T-helper 1 cell treated with Interleukin-12 subunit alpha and Interleukin-12 subunit beta and Interleukin-4 antibody, amounts not matched to agents 30 μg/mL and 1 μg/mL, for 36 hours (primary cell): Measurements from ENCODE around the gene PIWIL4.
"Not testable (repeated sequence)": the region's sequence is repeated elsewhere in the genome, so short reads cannot be mapped to it uniquely, and the experiment has no call there.

Source experiments
- H3K27ac Mint-ChIP-seq: one replicate; pipeline ENCODE4 v1.8.0; 2021; ENCODE audit warnings: mild to moderate bottlenecking, mixed read lengths
- H3K27me3 Mint-ChIP-seq: one replicate; pipeline ENCODE4 v1.8.0; 2021; ENCODE audit warnings: low read depth, mixed read lengths
- H3K36me3 Mint-ChIP-seq: one replicate; pipeline ENCODE4 v1.8.0; 2021; ENCODE audit warnings: low read depth, mixed read lengths
- H3K4me1 Mint-ChIP-seq: one replicate; pipeline ENCODE4 v1.8.0; 2021; ENCODE audit warnings: low read depth, mixed read lengths
- H3K4me3 Mint-ChIP-seq: one replicate; pipeline ENCODE4 v1.8.0; 2021; ENCODE audit warnings: mild to moderate bottlenecking, moderate library complexity, mixed read lengths
- H3K9me3 Mint-ChIP-seq: one replicate; pipeline ENCODE4 v1.8.0; 2021; ENCODE audit warnings: mixed read lengths

Gene PIWIL4

DNA sequence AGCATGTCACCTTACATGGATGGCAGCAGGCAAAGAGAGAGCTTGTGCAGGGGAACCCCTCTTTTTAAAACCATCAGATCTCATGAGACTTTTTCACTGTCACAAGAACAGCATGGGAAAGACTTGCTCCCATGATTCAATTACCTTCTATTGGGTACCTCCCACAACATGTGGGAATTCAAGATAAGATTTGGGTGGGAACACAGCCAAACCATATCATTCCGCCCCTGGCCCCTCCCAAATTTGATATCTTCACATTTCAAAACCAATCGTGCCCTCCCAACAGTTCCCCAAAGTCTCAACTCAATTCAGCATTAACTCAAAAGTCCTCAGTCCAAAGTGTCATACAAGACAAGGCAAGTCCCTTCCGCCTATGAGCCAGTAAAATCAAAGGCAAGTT, 58.3 kb downstream of the PIWIL4 start:
- not testable (repeated sequence) for H3K36me3 Mint-ChIP-seq, H3K27ac Mint-ChIP-seq, H3K4me3 Mint-ChIP-seq, H3K4me1 Mint-ChIP-seq, H3K27me3 Mint-ChIP-seq
- H3K9me3 Mint-ChIP-seq = peaks cover 13% of the 10 kb centered on the region

DNA sequence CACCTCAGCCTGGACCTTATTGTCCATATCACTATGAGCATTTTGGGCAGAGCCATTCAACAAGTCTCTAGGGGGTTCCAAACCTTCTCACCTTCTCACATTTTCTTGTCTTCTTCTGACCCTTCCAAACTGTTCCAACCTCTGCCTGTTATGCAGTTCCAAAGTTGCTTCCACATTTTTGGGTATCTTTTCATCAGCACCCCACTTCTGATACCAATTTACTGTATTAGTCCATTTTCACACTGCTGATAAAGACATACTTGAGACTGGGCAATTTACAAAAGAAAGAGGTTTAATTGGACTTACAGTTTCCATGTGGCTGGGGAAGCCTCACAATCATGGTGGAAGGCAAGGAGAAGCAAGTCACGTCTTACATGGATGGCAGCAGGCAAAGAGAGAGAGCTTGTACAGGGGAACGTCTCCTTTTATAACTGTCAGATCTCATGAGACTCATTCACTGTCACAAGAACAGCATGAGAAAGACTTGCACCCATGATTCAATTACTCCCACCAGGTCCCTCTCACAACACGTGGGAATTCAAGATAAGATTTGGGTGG, 59.9 kb downstream of the PIWIL4 start:
- H3K27ac Mint-ChIP-seq, H3K27me3 Mint-ChIP-seq, H3K4me3 Mint-ChIP-seq, H3K36me3 Mint-ChIP-seq, H3K4me1 Mint-ChIP-seq: not testable (repeated sequence)
- H3K9me3 Mint-ChIP-seq = peaks cover 13% of the 10 kb centered on the region

DNA sequence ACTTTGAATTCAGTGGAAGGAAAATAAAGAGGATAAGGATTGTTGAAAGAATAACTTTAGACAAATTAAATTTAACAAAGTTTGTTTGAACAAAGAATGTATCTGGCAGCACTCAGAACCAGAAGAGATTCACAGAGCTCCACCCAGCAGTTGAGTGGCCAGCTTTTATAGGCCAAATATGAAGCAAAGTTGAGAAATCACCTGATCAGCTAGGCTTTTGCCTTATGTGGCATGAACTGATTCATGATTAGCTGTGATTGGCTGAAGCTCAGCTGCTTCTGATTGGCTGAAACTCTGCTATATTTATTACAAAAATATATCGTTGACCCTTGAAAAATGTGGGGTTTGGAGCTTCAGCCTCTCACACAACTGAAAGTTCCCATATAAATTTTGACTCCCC, 62.6 kb downstream of the PIWIL4 start:
- Mint-ChIP-seq H3K36me3 (no peaks in the 10 kb centered on the region), H3K9me3 (peaks cover 13% of the 10 kb centered on the region), H3K4me1 (no peaks in the 10 kb centered on the region), H3K4me3 (no peak overlapping the region), H3K27ac (no peak overlapping the region), H3K27me3 (peaks cover 7% of the 10 kb centered on the region)

DNA sequence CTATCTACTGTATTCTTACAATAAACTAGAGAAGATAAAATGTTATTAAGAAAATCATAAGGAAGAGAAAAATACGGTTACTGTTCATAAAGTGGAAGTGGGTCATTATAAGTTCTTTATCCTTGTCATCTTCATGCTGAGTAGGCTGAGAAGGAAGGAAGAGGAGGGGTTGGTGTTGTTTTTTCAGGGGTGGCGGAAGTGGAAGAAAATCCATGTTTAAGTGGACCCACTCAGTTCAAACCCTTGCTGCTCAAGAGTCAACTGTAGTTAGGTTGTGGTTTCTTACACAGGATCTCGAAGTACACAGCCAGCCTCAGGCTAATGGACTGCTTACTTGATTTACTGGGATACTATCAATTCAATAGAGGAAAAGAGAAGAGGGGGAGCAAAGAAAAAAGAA, 63.1 kb downstream of the PIWIL4 start:
- Mint-ChIP-seq H3K4me1 (no peaks in the 10 kb centered on the region), H3K27me3 (peaks cover 7% of the 10 kb centered on the region), H3K27ac (no peak overlapping the region), H3K9me3 (peaks cover 13% of the 10 kb centered on the region), H3K4me3 (no peak overlapping the region), H3K36me3 (no peaks in the 10 kb centered on the region)

DNA sequence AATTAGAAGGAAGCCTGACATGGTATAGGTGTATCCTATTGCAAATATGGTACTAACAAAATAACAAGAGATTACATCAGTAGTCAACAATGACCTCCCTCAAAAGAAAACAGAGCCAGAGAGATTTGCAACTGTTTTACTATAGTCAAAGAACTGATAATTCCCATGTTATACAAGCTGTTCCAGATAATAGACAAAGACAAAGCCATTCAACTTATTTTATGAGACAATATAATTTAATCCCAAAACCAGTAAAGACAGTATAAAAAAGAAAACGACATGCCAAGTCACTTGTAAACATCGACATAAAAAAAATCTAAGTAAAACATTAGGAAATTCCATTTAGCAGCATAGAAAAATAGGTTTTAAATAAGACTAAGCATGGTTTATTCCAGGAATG, 65.2 kb downstream of the PIWIL4 start:
- Mint-ChIP-seq H3K27me3 (peaks cover 7% of the 10 kb centered on the region), H3K4me1 (no peaks in the 10 kb centered on the region), H3K36me3 (no peaks in the 10 kb centered on the region), H3K27ac (no peak overlapping the region), H3K9me3 (peaks cover 4% of the 10 kb centered on the region), H3K4me3 (no peak overlapping the region)

DNA sequence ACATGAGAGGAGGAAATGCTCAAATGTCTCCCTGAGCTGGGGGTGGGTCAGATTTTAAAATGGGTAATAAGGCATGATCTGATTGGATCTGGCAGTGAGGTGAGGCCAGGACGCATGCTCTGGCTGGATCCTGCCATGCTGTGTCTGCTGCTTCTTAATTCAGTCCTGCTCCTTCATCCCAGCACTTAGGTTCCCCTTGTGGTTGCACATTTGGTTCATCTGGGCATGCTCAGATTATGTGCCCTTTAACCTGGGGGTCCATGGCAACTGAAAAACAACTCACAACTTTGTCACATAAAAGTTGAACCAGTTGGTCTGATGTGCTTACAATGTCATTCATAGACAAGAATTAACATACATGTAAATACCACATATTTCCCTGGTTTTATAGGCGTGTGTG, 67.9 kb downstream of the PIWIL4 start:
- H3K36me3 Mint-ChIP-seq = no peaks in the 10 kb centered on the region
- H3K27ac Mint-ChIP-seq = no peak overlapping the region
- H3K9me3 Mint-ChIP-seq = no peaks in the 10 kb centered on the region
- H3K4me1 Mint-ChIP-seq = peaks cover 9% of the 10 kb centered on the region
- H3K27me3 Mint-ChIP-seq = peaks cover 6% of the 10 kb centered on the region
- H3K4me3 Mint-ChIP-seq = no peak overlapping the region

DNA sequence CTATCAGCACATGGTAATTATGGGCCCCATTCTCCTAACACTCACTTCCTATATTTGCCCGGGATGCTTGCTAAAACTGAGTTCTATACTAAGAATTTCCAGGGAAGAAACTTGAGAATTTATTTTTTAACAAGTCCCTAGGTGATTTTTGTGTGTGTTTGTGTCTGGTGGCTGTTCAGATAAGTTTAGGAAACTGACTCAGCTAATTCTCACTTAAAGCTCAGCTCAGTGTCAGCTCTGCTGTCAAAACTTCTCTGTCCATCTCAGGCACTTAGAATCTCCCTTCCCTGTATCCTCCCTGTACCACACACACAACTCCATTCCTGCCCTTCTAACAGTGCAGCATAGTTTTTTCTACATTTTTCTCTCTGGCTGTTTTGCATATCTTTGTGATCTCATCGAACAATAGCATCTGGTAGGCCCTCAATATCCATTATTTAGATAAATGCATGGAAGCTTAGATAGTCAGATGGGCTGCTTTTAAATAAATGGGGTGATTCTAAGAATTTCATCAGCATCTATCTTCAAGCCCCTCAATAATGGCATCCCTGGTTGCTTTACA, 69.3 kb downstream of the PIWIL4 start:
- no peaks in the 10 kb centered on the region for H3K36me3 Mint-ChIP-seq
- H3K27me3 Mint-ChIP-seq = peaks cover 3% of the 10 kb centered on the region
- peaks cover 9% of the 10 kb centered on the region for H3K4me1 Mint-ChIP-seq
- no peak overlapping the region for H3K27ac Mint-ChIP-seq
- no peak overlapping the region for H3K4me3 Mint-ChIP-seq
- no peaks in the 10 kb centered on the region for H3K9me3 Mint-ChIP-seq

DNA sequence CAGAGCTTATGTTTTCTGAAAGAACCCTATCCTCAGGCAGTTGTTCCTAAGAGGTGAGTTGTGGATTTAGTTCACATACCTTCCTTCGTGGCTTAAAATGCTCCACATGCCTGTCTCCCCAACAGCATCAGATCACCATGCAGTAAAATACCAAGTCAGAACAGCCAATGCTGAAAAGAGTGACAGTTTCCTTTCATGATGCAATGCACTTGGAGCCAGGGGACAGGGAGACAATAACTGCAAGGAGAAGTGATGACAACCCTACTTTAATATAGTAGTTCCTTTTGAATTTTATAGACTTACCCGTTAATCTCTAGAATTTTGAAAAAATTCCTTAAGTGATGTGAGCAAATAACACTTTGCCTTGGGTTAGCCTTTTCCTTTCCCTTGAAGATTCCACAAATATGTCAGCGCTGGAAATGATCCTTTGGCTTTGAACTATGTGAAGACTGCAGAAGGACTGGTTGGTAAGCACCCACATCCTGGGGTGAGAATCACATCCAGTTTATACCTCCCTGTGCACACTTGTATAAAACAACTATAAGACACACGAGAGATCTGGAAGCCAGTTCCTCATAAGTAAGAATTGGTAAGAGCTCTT, 71.2 kb downstream of the PIWIL4 start:
- peak overlapping the region; percentile 6 for H3K27ac Mint-ChIP-seq
- H3K4me1 Mint-ChIP-seq = peaks cover 9% of the 10 kb centered on the region
- no peaks in the 10 kb centered on the region for H3K9me3 Mint-ChIP-seq
- H3K36me3 Mint-ChIP-seq = no peaks in the 10 kb centered on the region
- H3K27me3 Mint-ChIP-seq = peaks cover 3% of the 10 kb centered on the region
- no peak overlapping the region for H3K4me3 Mint-ChIP-seq

DNA sequence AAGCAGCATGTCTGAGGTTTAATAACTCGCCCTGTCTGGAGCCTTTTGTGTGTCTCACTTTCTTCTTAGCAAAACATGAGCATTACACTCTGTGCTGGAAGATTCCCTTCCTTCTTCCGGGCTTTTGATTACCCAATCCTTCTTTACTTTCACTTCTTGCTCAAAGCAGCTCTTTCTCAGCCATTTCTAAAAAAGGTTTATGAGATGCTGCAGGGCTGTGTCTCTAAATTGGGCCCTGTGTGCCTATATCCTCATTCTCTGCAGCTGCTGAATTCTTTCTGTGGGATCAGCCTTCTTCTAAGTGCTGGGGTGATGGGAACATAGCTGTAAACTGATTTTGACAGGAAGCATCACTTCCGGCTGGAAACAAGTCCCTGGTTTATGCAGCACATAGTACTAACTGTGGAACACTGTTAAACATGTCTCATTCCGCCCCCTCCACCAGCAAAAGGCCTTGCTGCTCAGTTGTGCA, 71.8 kb downstream of the PIWIL4 start:
- Mint-ChIP-seq H3K4me3 (no peak overlapping the region), H3K4me1 (peaks cover 9% of the 10 kb centered on the region), H3K27me3 (peaks cover 3% of the 10 kb centered on the region), H3K9me3 (no peaks in the 10 kb centered on the region), H3K36me3 (no peaks in the 10 kb centered on the region), H3K27ac (peak overlapping the region; percentile 6)

DNA sequence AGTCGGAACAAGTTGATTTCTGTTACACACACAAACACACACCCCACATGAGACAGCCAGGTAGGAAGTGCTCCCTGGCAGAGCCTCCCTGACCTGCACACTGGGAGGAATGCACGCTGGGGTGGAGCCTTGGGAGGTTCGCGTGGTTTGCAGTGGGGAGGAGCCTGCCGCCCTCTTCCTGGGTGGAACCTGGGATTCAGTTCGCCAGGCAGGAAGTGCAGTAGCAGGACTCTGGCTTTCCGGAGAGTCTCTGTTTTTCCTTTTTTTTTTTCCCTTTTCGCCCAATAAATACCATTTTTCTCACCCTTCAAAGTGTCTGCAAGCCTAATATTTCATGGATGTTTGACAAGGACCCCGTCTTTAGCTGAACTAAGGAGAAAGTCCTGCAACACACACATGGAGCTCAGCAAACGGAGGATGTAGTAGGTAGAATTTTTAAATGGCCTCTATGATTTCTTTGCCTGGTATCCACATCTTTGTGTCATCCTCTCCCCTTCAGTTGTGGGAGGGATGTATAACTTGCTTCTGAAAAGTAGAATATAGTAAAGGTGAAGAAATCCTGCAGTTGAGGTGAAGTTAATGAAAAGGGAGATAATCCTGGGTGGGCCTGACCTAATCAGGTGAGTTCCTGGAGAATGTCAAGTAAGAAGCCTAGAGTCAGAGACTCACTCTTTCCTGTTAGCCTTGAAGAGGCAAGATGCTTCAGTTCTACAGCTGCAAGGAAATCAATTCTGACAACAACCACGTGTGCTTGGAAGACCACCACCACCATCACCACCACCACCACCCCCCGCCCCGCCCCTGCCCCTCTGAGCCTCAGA, 72.9 kb downstream of the PIWIL4 start:
- Mint-ChIP-seq H3K27me3 (no peaks in the 10 kb centered on the region), H3K36me3 (no peaks in the 10 kb centered on the region), H3K27ac (no peak overlapping the region), H3K4me1 (peaks cover 9% of the 10 kb centered on the region), H3K4me3 (no peak overlapping the region), H3K9me3 (no peaks in the 10 kb centered on the region)

DNA sequence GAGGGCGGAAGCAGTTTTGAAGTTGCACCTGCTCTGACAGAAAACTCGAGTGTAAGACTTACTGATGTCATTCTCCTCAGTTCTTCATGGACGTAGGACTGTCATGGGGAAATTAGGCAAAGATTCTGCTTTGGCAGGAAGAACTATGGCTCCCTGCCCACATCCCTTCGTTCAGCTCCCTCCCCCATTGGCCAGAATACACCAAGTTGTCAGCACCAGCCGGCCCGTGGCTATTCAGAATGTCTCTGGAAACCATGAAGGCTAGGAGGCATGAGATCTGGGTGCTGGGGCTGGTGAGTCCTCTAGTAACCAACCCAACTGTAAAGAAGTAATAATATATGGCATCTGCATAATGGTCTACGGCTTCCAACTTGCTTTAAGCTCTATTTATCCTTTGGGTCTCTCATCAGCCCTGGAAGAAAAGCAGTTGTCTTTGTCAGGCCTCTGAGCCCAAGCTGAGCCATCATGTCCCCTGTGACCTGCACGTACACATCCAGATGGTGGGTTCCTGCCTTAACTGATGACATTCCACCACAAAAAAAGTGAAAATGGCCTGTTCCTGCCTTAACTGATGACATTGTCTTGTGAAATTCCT, 74.1 kb downstream of the PIWIL4 start:
- peaks cover 9% of the 10 kb centered on the region for H3K4me1 Mint-ChIP-seq

DNA sequence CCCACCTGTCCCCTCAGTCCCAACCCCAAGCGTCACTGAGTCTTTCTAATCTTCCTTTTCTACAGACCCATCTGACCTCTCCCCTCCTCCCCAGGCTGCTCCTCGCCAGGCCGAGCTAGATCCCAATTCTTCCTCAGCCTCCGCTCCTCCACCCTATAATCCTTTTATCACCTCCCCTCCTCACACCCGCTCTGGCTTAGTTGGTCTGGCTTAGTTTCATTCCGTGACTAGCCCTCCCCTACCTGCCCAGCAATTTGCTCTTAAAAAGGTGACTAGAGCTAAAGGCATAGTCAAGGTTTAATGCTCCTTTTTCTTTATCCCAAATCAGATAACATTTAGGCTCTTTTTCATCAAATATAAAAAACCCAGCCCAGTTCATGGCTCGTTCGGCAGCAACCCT, 76.0 kb downstream of the PIWIL4 start:
- H3K27me3 Mint-ChIP-seq, H3K4me3 Mint-ChIP-seq, H3K27ac Mint-ChIP-seq, H3K36me3 Mint-ChIP-seq, H3K9me3 Mint-ChIP-seq, H3K4me1 Mint-ChIP-seq: not testable (repeated sequence)

More for the DNA sequence above, 74.1 kb downstream of the PIWIL4 start:
- Mint-ChIP-seq H3K36me3 (no peaks in the 10 kb centered on the region), H3K27ac (no peak overlapping the region), H3K9me3 (no peaks in the 10 kb centered on the region), H3K27me3 (no peaks in the 10 kb centered on the region), H3K4me3 (no peak overlapping the region)

DNA sequence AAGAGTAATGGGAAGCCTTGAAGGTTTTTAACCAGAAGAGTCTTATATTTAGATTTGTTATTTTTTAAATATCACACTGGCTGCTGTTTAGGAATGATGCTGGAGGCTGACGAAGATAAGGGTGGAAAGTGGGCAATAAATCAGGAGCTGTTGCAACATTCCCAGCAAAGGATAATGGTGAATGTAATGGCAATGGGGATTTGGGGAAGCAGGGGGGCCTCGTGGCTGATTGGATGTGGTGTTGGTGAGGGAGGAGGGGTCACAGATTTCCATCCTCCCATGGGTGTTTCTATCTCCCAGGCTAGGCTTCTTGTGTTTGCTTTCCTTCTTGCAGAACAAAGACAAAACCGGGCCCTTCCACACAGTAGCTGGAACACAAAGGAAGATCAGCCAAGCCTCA, 80.8 kb downstream of the PIWIL4 start:
- no peaks in the 10 kb centered on the region for H3K4me1 Mint-ChIP-seq
- H3K4me3 Mint-ChIP-seq = no peak overlapping the region
- no peaks in the 10 kb centered on the region for H3K27me3 Mint-ChIP-seq
- no peaks in the 10 kb centered on the region for H3K36me3 Mint-ChIP-seq
- H3K27ac Mint-ChIP-seq = no peak overlapping the region
- no peaks in the 10 kb centered on the region for H3K9me3 Mint-ChIP-seq

DNA sequence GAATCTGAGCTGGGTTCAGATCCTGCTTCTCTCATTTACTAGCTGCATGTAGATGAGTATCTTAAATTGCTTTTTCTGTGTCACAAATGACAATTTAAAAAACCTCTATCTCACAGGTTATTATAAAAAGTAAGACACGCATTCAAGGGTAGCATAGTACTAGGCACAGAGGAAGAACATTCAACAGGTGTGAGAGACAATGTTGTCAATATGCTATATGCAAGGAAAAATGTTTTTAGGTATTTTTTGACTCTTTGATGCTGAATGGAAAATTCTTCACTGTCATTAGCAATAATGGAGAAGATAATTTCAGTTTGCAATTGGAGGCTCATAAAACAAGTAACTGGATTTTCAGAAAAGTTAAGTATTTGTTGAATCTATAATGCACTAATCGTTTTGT, 81.6 kb downstream of the PIWIL4 start:
- no peaks in the 10 kb centered on the region for H3K36me3 Mint-ChIP-seq
- no peaks in the 10 kb centered on the region for H3K4me1 Mint-ChIP-seq
- no peak overlapping the region for H3K4me3 Mint-ChIP-seq
- no peaks in the 10 kb centered on the region for H3K27me3 Mint-ChIP-seq
- H3K9me3 Mint-ChIP-seq = no peaks in the 10 kb centered on the region
- H3K27ac Mint-ChIP-seq = no peak overlapping the region

DNA sequence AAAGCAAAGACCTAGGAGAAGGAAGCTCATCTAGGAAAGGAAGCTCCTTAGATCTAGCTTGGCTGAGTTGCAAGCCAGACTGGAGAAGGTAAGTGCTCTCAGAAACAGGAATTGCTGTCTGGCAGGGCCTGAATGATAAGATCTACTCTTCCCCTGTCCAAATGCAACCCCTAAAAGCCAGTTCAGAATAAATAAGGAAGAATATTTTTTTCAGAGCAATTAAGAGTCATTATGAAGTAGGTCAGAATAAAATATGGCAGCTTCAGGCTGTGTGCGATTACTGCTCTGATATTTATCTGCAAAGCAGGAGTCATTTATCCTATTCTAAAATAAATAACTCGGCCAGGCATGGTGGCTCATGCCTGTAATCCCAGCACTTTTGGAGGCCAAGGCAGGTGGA, 82.1 kb downstream of the PIWIL4 start:
- no peaks in the 10 kb centered on the region for H3K4me1 Mint-ChIP-seq
- no peak overlapping the region for H3K27ac Mint-ChIP-seq
- H3K9me3 Mint-ChIP-seq = no peaks in the 10 kb centered on the region
- no peaks in the 10 kb centered on the region for H3K27me3 Mint-ChIP-seq
- no peaks in the 10 kb centered on the region for H3K36me3 Mint-ChIP-seq
- no peak overlapping the region for H3K4me3 Mint-ChIP-seq
